Bronchial epithelial cell (primary cell): Measurements from ENCODE around the gene DOK6. TPM values are rescaled to one million over a fixed set of nuclear protein-coding genes. Genes with fewer than 3 reads are reported as not detected.

Experiments
- DNase-seq: peaks from one replicate; pipeline ENCODE4 v3.0.0-alpha.2; 2010; ENCODE audit warnings: low read depth
- FAIRE-seq: peaks from 2 replicates; lab custom pipeline; 2011; peaks lifted over from hg19 to GRCh38; lab: Jason Lieb, UNC
- H3K27me3 ChIP-seq: 2 replicates; pipeline ENCODE4 v1.5.1; 2011; ENCODE audit warnings: low read length; ENCODE audit not compliant: control insufficient read depth, insufficient read depth
- H3K36me3 ChIP-seq: 2 replicates; pipeline ENCODE4 v1.5.1; 2011; ENCODE audit warnings: low read length; ENCODE audit not compliant: control insufficient read depth, insufficient read depth
- H3K4me3 ChIP-seq: 2 replicates; pipeline ENCODE4 v1.5.1; 2011; ENCODE audit warnings: mild to moderate bottlenecking, low read depth, low read length, control low read depth
- total RNA-seq: library from RNA; depleted of rRNA; stranded (reverse); fragments of >200 nt; gene quantifications from 2 replicates; pipeline ENCODE4 v1.2.1, GENCODE V29; 2014
- TF ChIP-seq, protein P1 (sequence below): IDR thresholded peaks from 2 replicates; pipeline ENCODE4 v1.5.1; 2011; ENCODE audit warnings: mild to moderate bottlenecking, moderate library complexity, low read length, control low read depth, inconsistent platforms; ENCODE audit not compliant: insufficient read depth, severe bottlenecking

DOK6 gene
- total RNA-seq, 1 donor from 2014 or later, result not detected

- Histone ChIP-seq H3K4me3 (no peak overlapping the region), H3K27me3 (no peaks in the 10 kb centered on the region), H3K36me3 (no peaks in the 10 kb centered on the region)
- DNase-seq, result peak; percentile 77
- FAIRE-seq, result no peak
- TF ChIP-seq, protein P1, sequence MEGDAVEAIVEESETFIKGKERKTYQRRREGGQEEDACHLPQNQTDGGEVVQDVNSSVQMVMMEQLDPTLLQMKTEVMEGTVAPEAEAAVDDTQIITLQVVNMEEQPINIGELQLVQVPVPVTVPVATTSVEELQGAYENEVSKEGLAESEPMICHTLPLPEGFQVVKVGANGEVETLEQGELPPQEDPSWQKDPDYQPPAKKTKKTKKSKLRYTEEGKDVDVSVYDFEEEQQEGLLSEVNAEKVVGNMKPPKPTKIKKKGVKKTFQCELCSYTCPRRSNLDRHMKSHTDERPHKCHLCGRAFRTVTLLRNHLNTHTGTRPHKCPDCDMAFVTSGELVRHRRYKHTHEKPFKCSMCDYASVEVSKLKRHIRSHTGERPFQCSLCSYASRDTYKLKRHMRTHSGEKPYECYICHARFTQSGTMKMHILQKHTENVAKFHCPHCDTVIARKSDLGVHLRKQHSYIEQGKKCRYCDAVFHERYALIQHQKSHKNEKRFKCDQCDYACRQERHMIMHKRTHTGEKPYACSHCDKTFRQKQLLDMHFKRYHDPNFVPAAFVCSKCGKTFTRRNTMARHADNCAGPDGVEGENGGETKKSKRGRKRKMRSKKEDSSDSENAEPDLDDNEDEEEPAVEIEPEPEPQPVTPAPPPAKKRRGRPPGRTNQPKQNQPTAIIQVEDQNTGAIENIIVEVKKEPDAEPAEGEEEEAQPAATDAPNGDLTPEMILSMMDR, result no peak
Observed at GRCh38 chr18:69787825-69788547, 387.3 kb downstream of the DOK6 start.

- Histone ChIP-seq H3K36me3 (no peaks in the 10 kb centered on the region), H3K27me3 (no peaks in the 10 kb centered on the region), H3K4me3 (no peak overlapping the region)
- TF ChIP-seq, protein P1, result no peak
- DNase-seq (no peak), FAIRE-seq (no peak)
Observed at GRCh38 chr18:69789794-69790193, 389.1 kb downstream of the DOK6 start.

GRCh38 chr18:69790649-69791048 is 390.0 kb downstream of the DOK6 start:
- Histone ChIP-seq H3K27me3 (no peaks in the 10 kb centered on the region), H3K36me3 (no peaks in the 10 kb centered on the region), H3K4me3 (no peak overlapping the region)
- TF ChIP-seq, protein P1, result no peak
- DNase-seq (no peak), FAIRE-seq (no peak)

DNA sequence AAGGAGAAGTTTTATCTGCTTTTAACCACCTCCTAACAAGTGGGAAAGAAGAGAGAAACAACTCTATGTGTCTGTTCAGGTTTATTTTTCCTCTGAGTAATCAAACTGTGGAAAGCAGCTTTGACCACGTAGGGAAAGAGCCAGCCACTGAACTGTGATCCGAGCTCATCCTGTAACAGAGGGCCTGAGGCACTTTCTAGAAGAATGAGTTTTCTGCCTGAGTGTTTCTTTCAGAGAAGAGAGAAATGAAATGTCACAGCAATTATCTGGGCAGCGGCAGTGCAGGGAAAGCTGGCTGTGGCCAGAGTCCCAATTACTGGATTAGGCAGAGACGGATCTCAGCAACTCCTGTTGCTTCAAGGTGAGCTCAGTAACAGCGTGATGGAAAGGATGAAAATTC is 395.1 kb downstream of the DOK6 start:
- Histone ChIP-seq H3K27me3 (no peaks in the 10 kb centered on the region), H3K4me3 (no peak overlapping the region), H3K36me3 (no peaks in the 10 kb centered on the region)
- DNase-seq (peak; percentile 1), FAIRE-seq (no peak)
- TF ChIP-seq, protein P1, result no peak

DNA sequence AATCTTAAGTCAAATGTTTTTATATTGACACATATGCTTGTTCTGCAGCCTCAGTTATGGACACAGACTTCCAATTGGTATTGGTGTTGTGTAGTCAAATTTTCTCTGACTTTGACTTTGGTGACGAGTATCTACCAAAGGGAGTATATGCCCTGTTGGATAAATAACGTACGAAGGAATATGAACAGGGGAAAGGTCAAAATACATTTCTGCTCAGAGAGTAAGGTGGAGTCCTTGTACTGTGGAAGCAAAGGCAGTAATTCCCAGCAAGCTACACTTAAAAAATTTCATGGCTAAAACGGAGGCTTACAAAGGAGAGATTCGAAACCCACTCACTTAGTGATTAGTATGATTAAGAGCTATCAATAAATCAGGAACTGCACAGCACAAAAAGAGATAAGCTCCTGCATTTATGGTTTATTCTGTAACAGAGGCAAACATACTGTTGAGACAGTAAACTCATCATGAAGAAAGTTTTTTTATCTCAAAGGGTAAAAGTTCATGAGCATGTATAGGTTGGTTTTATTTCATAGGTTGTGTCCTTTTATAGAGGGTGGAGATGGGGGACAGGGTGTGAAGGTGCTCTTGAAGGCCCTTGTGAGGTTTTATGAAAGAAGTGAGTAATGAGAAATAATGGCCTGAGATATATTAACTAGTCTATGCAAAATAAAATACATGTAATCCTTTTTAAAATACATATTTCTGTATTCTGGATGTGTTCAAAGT is 404.3 kb downstream of the DOK6 start:
- TF ChIP-seq, protein P1, result no peak
- no peak for FAIRE-seq
- H3K4me3 ChIP-seq, result no peak overlapping the region
- H3K36me3 ChIP-seq, result no peaks in the 10 kb centered on the region
- no peaks in the 10 kb centered on the region for H3K27me3 ChIP-seq
- DNase-seq, result no peak

- Histone ChIP-seq H3K36me3 (no peaks in the 10 kb centered on the region), H3K27me3 (no peaks in the 10 kb centered on the region), H3K4me3 (no peak overlapping the region)
- DNase-seq (no peak), FAIRE-seq (no peak)
- TF ChIP-seq, protein P1, result no peak
Observed at GRCh38 chr18:69808399-69808798, 407.7 kb downstream of the DOK6 start.
